Measurements from ENCODE around the gene MILR1. TPM values are rescaled to one million over a fixed set of nuclear protein-coding genes. Genes with fewer than 3 reads are reported as not detected.
A peak's percentile ranks its signal among the peaks of the same experiment; 100 is the strongest.

Gene MILR1
- total and polyA plus RNA-seq, 2 experiments from 2014 or later: 0.47 TPM

DNA sequence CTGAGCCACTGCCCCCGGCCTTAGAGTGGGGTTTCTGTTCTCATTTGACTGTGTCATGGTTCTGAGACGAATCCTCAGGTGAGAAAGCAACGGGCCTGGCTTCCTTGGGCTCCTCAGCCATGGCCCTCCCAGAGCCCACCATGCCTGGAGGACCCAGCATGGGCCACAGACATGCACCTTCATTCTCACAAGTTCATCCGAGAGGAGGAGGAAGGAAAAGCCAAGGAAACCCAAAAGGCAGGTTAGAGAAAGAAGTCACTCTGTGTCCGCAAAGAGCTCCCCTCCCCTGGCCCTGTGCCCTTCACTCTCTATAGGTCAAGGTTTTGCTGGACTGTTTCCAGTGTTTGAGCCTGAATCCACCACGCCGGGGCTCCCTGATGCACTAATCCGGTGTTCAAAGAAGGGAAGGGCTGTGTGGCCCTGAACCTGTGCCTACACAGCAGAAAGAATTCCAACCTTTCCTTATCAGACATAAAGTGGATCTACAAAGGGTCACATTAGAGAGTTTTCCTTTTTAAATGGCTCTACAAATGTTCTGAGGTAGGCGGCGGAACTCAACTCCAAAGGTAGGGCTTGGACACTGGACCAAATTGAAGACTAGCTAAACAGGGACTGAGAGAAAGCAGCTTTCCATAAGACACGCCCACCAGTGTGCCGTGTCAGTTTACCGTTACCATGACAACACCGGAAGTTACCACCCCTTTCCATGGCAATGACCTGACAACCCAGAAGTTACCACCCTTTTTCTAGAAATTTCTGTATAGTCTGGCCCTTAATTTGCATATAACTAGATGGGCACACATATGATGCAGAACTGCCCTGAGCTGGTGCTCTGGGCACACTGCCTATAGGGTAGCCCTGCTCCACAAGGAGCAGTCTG is 42.4 kb upstream of the MILR1 start:
- no peak overlapping the region for H2AFZ ChIP-seq
- H3K9me2 ChIP-seq (replicated peaks; ENCODE audit: insufficient read depth): no peaks in the 10 kb centered on the region
- no peaks in the 10 kb centered on the region for H4K20me1 ChIP-seq (ENCODE audit: insufficient read depth, poor library complexity, severe bottlenecking)
- no peak overlapping the region for H3K4me3 ChIP-seq
- no peak for DNase-seq (ENCODE audit: low spot score)
- H3K27me3 ChIP-seq: no peaks in the 10 kb centered on the region
- H3K4me1 ChIP-seq (ENCODE audit: insufficient read depth): no peaks in the 10 kb centered on the region
- no peaks in the 10 kb centered on the region for H3K79me2 ChIP-seq
- no peaks in the 10 kb centered on the region for H3K36me3 ChIP-seq (replicated peaks; ENCODE audit: insufficient read depth, low read depth)
- 87% methylated on average over 14 of the region's 14 CpGs for WGBS (ENCODE audit: low lambda C conversion rate, missing lambda C conversion rate)
- H3K27ac ChIP-seq: no peak overlapping the region
- no peak overlapping the region for H3K4me2 ChIP-seq
- no peaks in the 10 kb centered on the region for H3K9me3 ChIP-seq (ENCODE audit: low read depth)
- TF ChIP-seq EZH2phosphoT487 (IDR thresholded peaks at IDR 0.05; ENCODE audit: low read depth, severe bottlenecking, unreplicated experiment) (no peak), CTCF (IDR thresholded peaks at IDR 0.05; ENCODE audit: poor library complexity) (no peak)

GRCh38 chr17:64410750-64411490 is 38.0 kb upstream of the MILR1 start:
- Histone ChIP-seq H2AFZ (no peak overlapping the region), H3K27me3 (no peaks in the 10 kb centered on the region), H3K9me2 (replicated peaks; ENCODE audit: insufficient read depth) (no peaks in the 10 kb centered on the region), H3K36me3 (replicated peaks; ENCODE audit: insufficient read depth, low read depth) (no peaks in the 10 kb centered on the region), H3K4me1 (ENCODE audit: insufficient read depth) (peaks cover 9% of the 10 kb centered on the region), H3K27ac (no peak overlapping the region), H3K4me3 (no peak overlapping the region), H3K9me3 (ENCODE audit: low read depth) (no peaks in the 10 kb centered on the region), H3K79me2 (no peaks in the 10 kb centered on the region), H4K20me1 (ENCODE audit: insufficient read depth, poor library complexity, severe bottlenecking) (no peaks in the 10 kb centered on the region), H3K4me2 (no peak overlapping the region)
- no peak for DNase-seq (ENCODE audit: low spot score)
- WGBS (ENCODE audit: low lambda C conversion rate, missing lambda C conversion rate): 97% methylated on average over 4 of the region's 4 CpGs
- TF ChIP-seq CTCF (IDR thresholded peaks at IDR 0.05; ENCODE audit: poor library complexity) (no peak), EZH2phosphoT487 (IDR thresholded peaks at IDR 0.05; ENCODE audit: low read depth, severe bottlenecking, unreplicated experiment) (no peak), EZH2 (IDR thresholded peaks at IDR 0.05; ENCODE audit: borderline replicate concordance) (no peak)

- Histone ChIP-seq H3K36me3 (replicated peaks; ENCODE audit: insufficient read depth, low read depth) (no peaks in the 10 kb centered on the region), H3K4me3 (no peak overlapping the region), H3K4me1 (ENCODE audit: insufficient read depth) (peaks cover 9% of the 10 kb centered on the region), H2AFZ (no peak overlapping the region), H3K27me3 (no peaks in the 10 kb centered on the region), H3K79me2 (no peaks in the 10 kb centered on the region), H4K20me1 (ENCODE audit: insufficient read depth, poor library complexity, severe bottlenecking) (no peaks in the 10 kb centered on the region), H3K27ac (no peak overlapping the region), H3K4me2 (peak overlapping the region; percentile 61), H3K9me2 (replicated peaks; ENCODE audit: insufficient read depth) (no peaks in the 10 kb centered on the region), H3K9me3 (ENCODE audit: low read depth) (no peaks in the 10 kb centered on the region)
- TF ChIP-seq CTCF (IDR thresholded peaks at IDR 0.05; ENCODE audit: poor library complexity) (no peak), EZH2 (IDR thresholded peaks at IDR 0.05; ENCODE audit: borderline replicate concordance) (no peak), EZH2phosphoT487 (IDR thresholded peaks at IDR 0.05; ENCODE audit: low read depth, severe bottlenecking, unreplicated experiment) (no peak)
- WGBS (ENCODE audit: low lambda C conversion rate, missing lambda C conversion rate): 37% methylated on average over 24 of the region's 24 CpGs
- DNase-seq (ENCODE audit: low spot score): peak; percentile 52
Measured at GRCh38 chr17:64411999-64412771, 36.7 kb upstream of the MILR1 start.
